Measurements from ENCODE around the gene HOXA2.

DNA sequence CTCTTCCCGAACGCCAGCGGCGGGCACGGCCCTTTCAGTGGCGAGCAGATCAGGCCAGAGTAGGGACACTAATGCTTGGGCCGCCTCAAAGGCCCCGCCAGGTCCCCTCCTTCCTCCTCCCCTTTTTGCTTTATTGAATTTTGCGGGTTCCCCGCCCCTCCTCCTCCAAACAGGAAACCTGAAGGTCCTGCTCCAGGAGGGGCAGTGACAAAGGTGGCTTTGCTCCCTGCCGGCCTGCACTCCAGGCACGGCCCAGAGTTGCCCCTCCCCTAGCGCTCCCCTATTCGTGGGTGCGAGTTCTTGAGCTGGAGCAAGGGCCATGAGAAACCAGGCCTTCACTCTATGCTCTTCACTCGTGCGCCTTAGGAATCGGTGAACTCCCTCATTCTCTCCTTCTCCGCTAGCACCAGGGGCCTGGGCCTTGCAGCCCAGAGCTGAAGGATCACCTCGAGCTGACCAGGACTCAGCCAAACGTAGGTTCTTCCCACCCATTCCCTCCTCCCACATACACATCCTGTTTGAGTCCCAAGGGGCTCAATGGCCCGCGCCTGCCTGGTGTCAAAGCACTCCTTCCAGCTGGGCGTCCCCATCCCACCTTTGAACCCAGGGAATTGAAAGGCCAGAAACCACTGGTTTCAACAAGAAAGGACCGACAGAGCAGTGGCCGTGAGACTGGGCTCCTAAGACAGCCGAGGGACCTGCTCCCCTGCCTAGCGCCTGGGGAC, 45.7 kb upstream of the HOXA2 start:
- TF ChIP-seq, protein P1, sequence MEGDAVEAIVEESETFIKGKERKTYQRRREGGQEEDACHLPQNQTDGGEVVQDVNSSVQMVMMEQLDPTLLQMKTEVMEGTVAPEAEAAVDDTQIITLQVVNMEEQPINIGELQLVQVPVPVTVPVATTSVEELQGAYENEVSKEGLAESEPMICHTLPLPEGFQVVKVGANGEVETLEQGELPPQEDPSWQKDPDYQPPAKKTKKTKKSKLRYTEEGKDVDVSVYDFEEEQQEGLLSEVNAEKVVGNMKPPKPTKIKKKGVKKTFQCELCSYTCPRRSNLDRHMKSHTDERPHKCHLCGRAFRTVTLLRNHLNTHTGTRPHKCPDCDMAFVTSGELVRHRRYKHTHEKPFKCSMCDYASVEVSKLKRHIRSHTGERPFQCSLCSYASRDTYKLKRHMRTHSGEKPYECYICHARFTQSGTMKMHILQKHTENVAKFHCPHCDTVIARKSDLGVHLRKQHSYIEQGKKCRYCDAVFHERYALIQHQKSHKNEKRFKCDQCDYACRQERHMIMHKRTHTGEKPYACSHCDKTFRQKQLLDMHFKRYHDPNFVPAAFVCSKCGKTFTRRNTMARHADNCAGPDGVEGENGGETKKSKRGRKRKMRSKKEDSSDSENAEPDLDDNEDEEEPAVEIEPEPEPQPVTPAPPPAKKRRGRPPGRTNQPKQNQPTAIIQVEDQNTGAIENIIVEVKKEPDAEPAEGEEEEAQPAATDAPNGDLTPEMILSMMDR (IDR thresholded peaks at IDR 0.05; ENCODE audit: insufficient read depth, low read length, poor library complexity, severe bottlenecking), result no peak
- TF ChIP-seq EZH2phosphoT487 (conservative IDR thresholded peaks at IDR 0.05; ENCODE audit: low read length), result no peak

All from SU-DHL-6 (cell line).